D341Med (cell line): ENCODE data around the gene RD3L.
"Not testable (repeated sequence)": the region's sequence is repeated elsewhere in the genome, so short reads cannot be mapped to it uniquely, and the experiment has no call there.

ENCODE experiments used
- DNase-seq: peaks from one replicate; pipeline ENCODE4 v3.0.0; 2012; ENCODE audit warnings: low spot score

Gene RD3L

GRCh38 chr14:103941973-103942736, at the start of gene RD3L:
TSS of gene RD3L (minus strand) at chr14:103942529. CDS start at chr14:103941695, 834 bp downstream.
- no peak for DNase-seq

GRCh38 chr14:103989964-103990363, 47.6 kb upstream of the RD3L start:
- no peak for DNase-seq

- no peak for DNase-seq
Measured at GRCh38 chr14:103989034-103989433, 46.7 kb upstream of the RD3L start.

DNA sequence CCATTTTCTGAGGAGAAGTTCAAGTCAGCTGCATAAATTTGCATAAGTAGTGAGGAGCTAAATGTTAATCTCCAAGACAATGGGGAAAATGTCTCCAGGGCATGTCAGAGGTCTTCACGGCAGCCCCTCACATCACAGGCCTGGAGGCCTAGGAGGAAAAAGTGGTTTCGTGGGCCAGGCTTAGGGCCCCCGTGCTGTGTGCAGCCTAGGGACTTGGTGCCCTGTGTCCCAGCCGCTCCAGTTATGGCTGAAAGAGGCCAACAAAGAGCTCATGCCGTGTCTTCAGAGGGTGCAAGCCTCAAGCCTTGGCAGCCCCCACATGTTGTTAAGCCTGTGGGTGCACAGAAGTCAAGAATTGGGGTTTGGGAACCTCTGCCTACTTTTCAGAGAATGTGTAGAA, 41.9 kb upstream of the RD3L start:
- DNase-seq, result no peak

- DNase-seq, result not testable (repeated sequence)
Measured at GRCh38 chr14:103980623-103981238, 38.4 kb upstream of the RD3L start.

GRCh38 chr14:103974575-103974974, 32.2 kb upstream of the RD3L start:
- DNase-seq, result no peak

DNA sequence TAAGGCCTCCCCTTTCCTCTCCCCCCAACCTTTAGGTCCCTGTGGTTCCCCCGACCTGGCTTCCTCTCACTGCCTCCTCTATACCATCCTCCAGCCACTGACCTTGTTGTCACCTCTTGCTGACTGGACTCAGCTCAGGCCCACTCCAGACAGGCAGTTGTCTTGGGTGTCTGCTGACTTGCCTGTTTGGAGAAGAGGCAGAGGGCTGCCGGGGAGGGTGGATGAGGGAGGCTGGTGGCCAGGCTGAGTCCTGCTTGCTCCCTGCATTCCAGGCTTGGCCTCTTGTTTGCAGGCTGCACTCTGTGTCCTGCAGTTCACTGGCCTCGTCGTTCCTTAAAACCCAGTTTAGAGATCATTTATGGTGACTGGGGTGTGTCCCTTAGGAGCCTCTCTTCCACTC, 31.0 kb upstream of the RD3L start:
- no peak for DNase-seq

GRCh38 chr14:103969961-103970360, 27.6 kb upstream of the RD3L start:
- no peak for DNase-seq

DNA sequence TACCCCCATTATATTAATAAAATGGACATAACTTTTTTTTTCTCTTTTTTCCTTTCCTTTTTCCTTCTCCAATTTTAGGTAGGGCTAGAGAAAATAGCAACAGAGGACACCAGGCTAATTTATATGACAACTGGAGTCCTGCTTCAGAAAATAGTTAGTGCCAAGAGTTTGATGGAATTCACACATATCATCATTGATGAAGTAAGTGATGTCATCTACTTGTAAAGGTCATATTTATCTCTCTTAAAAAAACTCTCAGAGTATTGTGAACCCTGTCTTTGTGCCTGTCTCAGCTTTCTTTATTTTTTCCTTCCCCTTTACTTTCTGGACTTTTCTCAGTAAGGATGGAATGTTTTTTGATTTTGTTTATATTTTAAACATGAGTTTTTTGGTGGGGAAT, 24.3 kb upstream of the RD3L start:
- DNase-seq, result no peak

DNA sequence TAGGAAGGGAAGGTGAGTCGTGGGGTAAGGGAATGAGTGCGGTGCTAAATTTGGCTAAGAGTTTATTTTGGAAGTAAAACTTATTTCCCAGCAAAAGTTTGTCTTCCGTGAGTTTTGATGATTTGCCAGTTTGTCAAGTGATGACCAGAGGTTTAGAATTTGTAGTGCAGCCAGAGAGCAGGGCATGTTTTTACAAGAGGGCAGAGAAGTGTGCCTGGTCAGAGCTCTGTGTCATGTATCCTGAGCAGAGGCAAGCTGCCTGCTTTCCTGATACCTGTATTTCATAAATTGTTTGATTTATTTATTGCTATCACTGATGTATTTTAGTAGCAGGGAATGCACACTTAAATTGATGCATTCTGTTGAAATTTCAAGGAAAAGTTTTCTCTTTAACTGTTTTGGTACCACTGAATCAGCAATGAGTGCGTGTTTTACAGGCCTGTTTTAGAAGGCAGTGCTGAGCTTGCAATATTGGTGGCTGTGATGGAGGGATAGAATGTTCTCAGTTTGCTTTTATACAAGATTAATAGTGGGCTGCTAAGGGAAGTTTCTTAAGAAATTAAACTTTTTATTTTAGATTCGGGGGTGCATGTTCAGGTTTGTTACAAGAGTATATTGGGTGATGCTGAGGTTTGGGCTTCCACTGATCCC, 19.7 kb upstream of the RD3L start:
- DNase-seq, result no peak

DNA sequence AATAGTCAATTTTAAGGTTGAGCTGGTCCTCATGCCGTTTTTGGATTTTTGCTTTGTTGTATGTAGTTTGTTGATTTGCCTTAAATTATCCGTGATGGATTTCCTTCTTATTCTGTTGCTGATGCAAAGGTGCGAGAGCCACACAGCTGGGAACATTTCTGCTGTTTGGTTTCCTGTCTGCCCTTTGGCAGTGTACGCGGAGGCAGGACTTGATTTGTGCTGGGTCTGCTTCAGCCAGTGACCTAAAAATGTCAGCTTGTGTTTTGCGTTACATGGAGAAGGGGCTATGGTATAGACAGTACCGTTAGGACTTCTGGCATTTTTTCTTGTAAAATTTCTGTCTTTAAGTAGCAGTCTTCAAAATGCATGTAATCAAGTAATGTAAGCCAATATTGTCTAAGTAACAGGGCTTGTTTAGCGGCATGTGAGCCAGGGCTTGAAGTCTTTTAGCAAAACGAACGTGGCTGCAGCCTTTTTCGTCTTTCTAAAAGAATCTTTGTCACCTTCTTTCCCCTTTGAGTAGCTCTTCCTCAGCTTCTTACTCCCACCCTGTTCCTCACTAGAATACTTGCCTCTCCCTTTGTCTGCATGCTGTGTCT, 18.2 kb upstream of the RD3L start:
- DNase-seq, result no peak

DNA sequence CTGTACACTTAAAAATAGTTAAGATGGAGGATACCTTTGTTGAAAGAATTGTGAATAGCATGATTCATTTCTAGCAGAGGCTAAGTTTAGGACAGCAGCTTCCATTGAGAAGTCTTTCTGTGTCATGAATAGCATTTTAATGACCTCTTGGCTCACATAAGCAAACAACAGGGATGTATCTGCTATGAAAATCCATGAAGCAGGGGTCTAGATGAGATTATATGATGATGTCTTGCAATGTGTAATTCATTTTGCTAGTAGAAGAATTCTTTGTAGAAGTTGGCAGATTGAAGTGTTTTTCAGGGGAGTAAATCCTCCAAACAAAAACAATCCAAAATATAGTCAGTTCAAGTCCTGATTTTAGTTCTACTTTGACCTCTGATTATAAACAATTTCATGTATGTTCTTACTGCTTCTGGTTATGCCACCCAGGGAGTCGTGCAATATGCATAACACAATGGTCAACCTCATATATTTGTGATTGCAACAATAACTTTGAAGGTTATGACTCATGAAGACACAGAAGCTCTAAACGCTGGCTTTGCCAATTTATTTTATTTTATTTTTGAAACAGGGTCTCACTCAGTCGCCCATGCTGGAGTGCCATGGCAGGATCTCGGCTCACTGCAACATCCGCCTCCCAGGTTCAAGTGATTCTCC, 6.9 kb upstream of the RD3L start:
- DNase-seq, result no peak

GRCh38 chr14:103948442-103948841, 6.1 kb upstream of the RD3L start:
- no peak for DNase-seq

DNA sequence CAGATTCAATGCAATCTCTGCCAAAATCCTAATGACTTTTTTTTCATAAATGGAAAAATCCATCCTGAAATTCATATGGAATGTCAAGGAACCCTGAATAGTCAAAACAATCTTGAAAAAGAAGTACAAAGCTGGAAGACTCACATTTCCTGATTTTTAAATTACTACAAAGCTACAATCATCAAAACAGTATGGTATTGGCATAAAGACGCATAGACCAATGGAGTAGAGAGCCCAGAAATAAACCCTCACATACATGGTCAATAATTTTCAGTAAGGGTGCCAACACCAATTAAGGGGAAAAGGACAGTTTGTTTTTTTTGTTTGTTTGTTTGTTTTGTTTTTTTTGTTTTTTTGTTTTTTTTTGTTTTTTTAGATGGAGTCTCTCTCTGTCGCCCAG, 4.6 kb upstream of the RD3L start:
- DNase-seq, result no peak

DNA sequence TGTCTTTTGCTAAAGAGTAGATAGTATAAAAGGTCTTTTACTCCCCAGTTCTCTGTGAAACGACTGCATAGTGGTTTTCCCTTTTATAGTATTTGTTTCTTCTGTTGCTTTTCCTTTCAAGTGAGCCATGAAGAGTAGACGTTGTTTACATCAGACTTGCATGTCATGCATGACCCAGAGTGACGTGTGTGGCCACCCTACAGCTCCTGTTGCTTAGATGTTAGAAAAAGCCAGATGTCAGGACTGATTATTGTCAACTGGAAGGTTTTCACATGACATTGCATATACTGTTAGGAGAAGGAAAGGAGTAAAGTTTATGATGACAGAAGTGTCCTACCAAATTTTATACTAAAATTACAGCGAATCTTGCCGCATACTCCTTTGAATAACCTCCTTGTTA, 1.3 kb upstream of the RD3L start:
- no peak for DNase-seq

DNA sequence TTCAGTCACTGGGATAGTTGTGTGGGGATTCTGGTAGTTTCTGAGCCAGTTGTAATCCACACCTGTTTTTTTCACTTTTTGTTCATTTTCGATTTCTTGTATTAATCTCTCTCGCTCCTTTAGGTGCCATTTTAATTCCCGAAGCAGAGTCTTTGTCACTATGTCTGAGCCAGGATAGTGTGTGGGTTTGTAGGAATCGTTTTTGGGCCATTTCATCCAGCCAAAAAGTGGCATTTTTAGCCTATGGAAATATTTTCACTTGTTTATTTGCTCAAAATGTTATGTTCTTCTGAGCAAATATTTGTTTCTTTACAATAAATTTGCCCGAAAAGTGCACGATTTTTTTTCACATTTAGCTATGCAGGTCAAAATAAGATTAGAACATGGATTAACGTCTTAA, 867 bp downstream of the RD3L start:
- no peak for DNase-seq

DNA sequence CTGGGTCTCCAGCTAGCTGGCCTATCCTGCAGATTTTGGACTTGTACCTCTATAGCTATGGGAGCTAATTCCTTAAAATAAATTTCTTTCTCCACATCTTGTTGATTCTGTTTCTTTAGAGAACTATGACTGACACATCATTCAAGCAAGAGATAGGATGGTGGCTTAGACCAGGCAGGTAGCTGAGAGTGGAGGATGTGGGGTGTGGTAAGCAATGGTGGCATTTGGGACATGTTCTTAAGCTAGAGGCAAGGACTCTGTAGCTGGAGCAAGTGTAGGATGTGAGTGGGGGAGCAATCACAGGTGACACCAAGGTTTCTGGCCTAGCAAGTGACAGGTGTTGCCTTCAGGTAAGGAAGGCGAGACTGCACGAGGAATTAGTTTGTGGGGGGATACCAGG, 7.2 kb downstream of the RD3L start:
- no peak for DNase-seq

DNA sequence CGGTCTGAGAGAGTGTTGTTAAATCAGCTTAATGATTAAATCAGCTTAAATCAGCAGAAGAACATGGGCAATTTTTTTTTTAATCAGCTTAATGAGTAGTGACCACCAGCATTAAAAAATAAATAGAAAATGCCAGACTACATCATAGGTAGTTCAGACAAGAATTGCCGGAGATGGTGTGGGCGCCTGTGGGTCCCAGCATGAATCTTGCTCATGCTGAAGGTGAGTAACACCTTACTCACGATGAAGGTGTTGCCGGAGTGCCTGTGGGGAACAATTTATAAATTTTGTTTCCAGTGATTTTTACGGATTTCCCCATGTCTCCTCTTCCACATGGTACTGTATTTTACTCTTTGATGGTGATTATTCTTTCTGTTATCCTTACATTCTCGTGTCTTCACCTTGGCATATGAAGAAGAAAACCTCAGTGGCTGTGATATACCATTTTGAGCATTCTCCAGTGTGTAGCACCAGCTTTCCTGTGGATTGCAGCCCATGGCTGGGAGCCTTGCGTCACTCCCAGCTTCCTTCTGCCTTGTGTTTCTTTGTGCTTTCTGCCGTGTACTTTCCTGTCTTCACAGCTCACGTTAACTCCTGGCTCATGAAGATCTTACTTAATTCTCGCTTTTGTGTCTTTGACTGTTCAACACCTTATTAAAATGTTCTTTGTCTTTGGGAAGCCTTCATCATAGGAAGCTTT, 9.4 kb downstream of the RD3L start:
- no peak for DNase-seq

DNA sequence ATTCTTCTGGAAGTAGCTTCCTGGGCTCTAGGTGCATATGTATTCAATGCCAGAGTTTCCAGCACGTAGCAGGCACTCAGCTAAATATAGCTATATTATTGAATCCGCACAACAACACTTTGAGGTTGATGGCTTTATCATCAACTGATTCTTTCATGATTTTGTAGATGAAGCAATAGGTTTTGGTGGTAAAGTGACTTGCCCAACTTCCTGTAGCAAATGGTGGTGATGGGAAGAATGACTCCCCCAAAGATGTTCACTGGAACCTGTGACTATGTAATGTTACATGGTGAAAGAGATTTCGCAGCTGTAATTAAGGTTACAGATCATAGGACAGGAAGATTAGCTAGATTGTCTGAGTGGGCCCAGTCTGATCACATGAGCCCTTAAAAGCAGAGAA, 10.9 kb downstream of the RD3L start:
- DNase-seq, result no peak

- DNase-seq, result no peak
Measured at GRCh38 chr14:103930051-103930604, 12.2 kb downstream of the RD3L start.
